ENCODE results near the gene C11orf21. TPM values are rescaled to one million over a fixed set of nuclear protein-coding genes. Genes with fewer than 3 reads are reported as not detected.
"Not testable (repeated sequence)": the region's sequence is repeated elsewhere in the genome, so short reads cannot be mapped to it uniquely, and the experiment has no call there.

C11orf21 gene
- total RNA-seq, 1 donor from 2014 or later, result 0.16 TPM

DNA sequence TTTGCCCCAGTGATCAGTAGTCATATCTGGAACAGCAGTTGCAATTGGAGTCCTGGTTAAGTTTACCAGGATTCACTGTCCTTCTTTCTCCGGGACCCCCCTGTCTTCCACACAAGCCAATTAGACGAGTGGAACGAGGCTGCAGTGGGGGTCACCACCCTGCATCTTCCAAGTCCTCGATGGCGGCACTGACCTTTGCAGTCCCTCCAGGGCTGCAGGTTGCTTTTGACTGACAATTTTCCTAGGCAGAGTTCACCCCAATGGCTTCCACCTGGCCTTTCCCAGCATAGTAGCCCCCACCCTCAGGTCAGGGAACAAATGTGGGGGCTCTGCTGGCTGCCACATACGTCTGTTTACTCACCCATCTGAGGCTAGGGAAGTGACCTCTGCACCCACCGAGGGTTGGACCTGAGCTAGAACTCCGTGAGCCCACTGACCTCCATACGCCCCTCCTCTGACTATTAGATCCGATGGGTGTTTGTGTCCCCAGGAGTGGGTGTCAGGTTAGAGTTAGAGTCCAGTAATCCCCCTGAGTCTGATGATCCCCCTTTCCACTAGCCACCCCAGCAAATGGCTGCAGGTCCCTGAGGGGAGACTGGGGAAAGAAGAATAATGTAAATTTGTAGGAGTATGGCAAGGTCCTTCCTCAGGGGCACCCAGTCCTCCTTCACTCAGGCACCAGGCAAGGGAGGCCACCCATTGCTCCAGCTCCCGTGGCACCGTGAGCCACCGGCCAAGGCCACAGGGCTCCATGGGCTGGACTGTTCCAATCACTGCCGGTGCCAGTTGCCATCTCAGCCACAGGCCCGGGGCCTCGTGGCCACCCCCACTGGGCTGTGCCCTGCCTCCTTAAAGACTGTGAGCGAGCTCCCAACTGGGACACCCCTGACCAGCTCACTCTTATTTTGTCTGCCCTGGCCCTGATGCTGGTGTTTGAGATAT lies 5.5 kb downstream of the C11orf21 start:
- DNase-seq, result no peak

DNA sequence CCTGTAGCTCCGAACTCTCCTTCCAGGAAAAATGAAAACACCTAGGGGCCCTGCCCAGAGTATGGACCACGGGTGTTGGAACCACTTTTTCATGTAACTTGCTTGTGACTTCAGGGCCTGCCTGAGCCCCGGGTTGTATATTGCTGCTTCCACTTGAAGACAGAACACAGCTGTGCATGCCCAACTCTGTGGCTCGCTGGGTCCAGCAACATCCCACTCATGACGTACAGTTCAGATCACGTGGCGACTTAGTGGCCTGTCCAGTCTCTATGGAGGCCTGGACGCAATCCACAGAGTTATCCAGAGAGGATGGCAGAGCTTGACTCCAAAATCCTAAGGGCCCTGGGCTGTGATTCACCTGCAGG lies 6.8 kb downstream of the C11orf21 start:
- DNase-seq, result no peak

DNA sequence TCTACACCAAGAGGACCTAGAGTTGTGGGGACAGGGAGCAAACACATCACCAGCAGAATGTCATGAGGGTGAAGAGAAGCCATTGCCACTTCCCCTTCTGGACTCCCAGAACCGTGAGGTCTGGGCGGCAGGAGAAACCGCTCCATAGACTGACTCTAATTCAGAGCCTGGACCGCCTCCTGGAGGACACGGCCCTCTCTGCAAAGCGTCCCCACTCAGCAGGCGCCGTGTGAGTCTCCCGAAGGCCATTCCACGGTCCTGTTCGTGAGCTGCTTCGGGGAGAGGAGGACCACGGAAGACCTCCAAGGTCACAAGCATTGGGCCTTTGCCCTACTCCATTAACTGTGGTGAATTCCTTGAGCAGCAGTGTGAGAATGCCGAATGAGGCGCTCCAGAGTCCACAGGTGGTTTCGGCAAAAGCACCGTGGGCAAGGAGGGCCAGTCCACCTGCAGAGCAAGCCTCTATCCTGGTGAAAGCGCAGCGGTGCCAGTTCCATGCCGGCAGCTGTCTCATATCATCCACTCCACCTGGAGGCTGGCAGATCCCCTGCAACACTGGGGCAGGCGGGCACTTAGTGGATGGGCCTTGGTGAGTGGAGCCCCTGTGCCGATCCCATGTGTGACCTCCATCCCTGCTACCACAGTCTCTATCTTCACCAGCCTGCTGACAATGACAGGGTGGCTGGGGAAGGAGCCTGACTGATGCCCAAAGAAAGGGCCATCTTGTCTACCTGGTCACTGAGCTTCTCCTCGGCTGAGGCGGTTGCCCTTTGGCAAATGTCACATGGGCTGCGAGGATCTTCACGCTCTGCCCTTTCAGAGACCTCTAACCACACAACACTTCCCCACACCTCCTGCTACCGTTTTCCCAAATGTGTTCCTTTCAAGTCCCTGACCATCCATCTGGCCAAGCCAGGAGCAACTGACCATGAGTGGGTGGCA lies 7.5 kb downstream of the C11orf21 start:
- no peak for DNase-seq

DNA sequence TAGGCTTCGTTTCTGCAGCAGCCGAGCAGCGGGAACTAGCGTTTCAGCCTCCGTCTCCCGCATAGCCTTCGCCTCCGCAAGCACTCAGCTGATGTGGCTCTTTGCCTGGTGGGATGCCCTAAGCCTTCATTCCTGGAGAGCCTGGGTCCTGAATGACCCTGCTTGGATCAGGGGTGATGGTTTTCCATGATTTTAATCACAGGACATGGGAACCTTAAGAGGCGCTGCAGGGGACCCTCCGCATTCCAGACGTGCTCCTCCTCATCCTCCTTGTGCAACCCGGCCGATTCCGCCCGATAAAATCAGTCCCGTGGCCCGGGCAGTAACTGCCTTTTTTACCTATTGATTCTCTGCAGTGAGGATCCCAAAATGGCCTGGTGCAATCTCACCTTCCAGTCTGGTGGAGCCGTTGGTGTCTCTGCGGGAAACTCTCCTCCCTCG lies 8.2 kb downstream of the C11orf21 start:
- DNase-seq, result no peak

DNA sequence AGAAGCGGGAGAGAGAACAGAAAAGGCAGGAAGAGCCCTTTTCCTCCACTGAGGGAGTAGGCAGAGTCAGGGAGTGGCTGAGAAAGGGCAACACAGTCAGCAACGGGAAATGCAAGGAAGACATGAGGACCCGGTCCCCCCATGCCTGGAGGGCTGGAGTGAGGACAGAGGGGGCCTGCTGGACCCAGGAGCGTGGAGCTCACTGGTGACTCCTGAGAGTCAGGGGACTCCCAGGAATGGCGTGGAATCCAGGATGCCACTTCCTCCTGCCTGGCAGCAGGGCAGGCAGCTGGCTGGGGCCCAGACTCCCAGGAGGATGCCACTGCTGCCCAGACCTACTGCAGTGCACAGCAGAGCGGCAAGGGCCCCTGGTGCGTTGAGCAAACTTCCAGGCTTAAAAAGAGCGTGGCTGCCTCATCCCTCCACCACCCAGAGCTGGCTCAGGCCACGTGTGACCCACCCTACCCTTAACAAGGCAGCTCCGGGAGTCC lies 11.3 kb downstream of the C11orf21 start:
- no peak for DNase-seq

DNA sequence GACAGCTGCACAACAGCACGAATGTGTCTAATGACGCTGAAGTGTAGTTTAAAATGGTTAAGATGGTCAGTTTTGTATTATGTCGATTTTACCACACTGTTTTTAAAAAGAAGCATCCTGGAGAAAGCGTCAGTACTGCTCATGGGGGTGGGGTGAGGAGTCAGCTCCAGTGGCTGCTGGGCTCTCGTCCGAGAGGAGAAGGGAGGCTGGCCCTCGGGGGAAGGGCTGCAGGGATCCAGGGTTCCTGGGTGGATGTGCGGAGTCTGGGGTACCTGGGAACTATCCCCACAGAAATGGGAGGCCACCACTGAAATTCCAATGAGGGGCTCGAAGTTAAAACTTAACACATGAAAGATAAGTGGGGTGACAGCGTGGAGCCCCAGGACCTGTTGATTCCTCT lies 11.9 kb downstream of the C11orf21 start:
- no peak for DNase-seq

DNA sequence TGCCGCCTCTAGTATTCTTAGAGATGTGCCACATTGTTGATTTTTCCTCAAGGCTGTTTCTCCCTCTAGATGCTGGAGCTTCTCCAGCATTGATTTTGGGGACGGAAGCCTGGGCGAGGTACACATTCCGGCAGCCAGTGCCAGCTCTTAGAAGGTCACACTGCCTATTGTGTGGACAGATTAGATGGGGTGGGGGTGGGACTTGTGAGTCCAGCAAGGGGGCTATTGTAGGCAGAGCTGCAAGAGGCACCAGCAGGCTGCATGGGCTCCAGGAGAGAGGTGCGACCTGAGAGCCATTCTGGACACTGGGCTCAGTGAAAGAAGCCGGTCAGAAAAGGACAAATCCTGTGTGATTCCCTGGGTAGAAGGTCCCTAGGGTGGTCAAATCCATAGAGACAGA lies 12.4 kb downstream of the C11orf21 start:
- no peak for DNase-seq

DNA sequence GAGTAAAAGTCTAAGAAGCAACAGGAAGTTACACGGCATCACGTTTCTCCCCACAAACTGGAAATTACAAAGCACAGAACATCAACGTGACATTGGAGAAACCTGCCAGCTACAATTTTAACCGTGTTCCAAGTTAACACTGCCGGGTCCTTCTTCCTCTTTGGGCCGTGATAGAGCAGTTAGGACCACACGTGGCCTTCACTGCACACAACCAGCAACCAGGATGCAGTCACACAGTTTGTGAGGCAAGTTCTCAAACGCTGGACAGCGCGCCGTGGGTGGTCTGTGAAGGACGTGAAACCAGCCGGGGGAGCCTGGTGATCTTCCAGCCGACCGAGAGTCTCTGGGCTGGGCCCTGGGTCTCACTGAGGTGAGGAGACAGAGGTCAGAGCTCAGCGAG lies 14.6 kb downstream of the C11orf21 start:
- no peak for DNase-seq

DNA sequence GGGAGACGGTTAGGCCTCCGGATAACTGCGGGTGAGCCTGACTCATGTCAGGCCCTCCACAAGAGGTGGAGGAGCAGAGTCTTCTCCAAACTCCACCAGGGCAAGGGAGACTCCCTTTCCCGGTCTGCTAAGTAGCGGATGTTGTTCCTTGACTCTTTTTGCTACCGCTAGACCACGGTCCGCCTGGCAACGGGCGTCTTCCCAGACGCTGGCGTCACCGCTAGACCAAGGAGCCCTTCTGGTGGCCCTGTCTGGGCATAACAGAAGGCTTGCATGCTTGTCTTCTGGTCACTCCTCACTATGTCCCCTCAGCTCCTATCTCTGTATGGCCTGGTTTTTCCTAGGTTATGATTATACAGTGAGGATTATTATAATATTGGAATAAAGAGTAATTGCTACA lies 15.4 kb downstream of the C11orf21 start:
- DNase-seq, result not testable (repeated sequence)

DNA sequence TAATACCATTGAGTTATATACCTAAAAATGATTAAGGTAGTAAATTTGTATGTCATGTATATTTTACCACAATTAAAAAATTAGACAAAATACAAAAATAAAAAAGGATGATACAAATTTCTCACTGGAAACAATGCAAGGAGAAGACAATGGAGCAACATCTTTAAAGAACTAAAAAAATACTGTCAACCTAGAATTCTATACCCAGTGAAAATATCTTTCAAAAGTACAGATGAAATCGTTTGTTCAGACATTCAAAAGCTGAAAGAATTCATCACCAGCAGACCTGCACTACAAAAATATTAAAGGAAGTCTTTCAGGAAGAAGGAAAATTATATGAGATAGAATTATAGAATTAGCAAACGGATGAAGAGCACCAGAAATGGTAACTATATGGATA lies 21.5 kb downstream of the C11orf21 start:
- no peak for DNase-seq

DNA sequence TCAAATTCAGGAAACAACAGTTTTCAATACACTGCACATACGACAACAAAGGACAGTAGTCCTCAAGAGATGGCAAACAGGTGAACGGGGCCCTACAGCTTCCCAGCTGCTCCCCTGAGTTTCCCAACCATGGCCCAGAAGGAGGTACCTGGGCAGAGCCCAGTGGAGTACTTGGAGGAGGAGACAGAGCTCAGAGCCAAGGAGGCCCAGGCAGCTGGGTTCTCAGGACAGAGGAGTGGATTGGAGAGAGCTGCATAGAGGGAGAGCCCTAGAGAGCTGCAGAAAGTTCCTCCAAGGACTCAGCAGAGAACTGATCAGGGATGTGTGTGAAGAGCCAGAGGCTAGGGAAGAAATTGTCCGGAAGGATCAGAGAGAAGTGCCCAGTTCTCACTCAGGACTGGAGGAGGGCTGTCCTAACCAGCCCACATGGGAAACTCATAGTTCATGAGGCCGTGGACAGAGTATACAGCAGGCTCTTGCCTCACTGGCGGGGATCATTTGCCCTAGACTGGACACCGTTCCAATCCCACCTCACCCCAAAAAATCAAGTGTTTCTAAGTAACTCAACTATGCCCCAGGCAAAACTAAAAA lies 23.7 kb downstream of the C11orf21 start:
- no peak for DNase-seq

DNA sequence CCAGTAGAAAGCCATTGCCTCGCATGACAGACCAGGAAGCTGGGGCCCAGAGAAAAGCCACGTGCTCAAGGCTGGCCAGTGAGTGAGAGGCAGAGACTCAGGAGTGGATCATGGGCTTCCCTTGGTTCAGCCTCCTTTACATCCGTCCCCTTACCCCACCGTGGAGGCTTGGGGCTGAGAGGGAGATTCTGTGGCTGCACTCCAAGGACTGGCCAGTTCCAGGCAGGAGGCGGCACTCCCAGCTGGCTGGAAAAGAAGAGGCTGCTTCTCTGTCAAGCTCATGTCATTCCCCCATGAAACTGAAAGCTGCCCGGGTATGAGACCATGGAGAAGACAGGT lies 24.7 kb downstream of the C11orf21 start:
- no peak for DNase-seq

DNA sequence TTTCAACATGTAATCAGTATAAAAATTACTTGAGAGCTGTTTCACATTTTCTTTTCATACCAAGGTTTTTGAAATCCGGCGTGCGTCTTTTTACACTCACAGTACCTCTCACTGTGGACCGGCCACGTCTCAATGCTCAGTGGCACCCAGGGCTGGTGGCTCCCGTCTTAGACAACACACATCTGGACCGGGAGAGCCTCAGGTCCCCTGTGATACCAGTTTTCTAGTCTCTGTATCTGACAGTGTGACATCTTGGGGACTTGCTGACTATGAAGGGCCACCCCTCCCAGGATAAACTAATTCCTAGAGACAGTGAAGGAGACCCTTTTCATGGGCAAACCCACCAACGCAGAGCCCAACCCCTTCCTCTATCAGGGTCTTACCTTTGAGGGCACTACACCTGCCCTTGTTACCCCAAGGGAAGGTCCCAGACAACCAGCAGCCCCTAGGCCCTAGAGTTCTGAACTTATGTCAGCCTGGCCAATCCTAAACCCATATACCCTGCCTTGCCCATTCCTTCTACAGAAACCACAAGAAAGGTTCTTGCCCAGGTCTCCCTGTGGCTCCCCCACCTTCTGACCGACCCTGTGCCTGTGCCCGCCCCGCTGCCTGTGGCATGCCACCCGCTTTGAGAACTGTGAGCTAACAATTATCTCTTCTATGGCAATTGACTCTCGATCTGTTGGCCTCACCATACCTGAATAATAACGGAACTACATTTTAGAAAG lies 25.3 kb downstream of the C11orf21 start:
- DNase-seq, result no peak

DNA sequence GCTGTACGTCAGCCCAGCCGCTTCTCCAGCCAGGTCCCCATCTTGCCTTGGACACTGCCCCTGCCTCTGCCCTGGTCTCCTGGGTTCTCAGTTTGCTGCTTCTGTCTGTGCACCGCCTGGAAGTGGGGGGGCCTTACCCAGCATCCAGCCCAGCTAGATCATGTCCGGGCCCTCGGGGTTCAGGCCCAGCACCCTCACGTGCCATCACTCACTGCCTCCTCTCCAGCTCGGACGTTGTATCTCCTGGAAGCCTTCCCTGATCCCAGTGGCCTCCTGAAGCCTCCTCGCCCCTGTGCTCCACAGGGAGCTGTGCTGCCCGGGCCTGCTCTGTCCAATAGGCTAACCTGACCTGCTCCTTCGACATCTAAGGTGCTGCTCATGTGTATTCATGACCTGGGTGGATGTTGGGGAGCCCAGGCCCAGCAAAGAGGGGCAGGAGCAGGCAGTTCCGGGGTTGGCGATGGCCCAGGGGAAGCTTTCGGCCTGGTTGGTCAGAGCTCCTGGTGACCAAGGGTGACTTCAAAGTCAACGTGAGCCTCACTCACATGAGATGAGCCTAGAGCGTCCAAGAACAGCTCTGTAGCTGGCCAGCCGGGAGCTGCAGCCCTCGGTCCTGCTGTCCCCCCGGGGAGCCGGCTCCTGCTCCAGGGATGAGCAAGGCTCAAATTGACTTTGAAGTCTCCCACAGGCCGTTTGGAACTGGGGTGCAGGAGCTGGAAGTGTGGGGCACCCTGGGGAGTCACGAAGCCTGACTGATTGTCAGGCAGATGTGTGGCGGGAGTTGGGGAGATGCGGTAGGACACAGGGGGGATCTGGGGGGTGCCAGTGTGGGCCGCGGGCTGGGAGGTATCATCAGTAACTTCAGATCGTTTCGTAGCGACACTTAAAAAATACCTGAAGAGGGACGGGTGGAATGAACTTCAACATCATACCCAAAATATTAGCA lies 26.1 kb downstream of the C11orf21 start:
- no peak for DNase-seq

DNA sequence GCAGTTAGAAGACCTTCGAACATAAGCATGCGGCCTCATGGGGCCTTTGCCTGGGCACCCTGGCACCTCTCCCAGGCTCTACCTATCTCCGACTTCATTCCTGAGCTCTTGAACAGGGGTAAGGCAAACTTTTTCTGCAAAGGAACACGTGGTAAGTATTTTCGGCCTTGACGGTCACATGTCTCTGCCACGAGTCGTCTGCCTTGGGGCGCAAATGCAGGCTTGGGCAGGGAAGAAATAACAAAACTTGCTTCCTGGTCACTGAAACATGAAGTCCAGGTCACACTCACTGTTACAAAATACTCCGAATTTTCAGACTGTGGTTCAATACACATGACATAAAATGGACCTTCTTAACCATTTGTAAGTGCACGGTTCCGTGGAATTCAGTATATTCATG lies 27.9 kb downstream of the C11orf21 start:
- DNase-seq, result no peak

DNA sequence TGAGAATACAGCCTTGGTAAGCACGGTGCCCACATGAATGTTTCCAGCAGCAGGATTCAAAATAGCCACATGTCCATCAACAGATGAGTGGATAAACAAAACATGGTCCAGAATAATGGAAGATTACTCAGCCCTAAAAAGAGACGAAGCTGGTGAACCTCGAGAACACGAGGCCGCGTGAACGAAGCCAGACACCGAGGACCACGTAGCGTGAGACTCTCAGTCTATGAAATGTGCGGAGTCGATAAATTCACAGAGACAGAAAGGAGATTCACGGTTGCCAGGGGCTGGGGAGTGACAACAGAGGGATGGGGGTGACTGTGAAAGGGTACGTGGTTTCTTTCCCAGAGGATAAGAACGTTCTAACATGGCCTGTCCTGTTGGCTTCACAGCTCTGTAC lies 28.4 kb downstream of the C11orf21 start:
- no peak for DNase-seq

DNA sequence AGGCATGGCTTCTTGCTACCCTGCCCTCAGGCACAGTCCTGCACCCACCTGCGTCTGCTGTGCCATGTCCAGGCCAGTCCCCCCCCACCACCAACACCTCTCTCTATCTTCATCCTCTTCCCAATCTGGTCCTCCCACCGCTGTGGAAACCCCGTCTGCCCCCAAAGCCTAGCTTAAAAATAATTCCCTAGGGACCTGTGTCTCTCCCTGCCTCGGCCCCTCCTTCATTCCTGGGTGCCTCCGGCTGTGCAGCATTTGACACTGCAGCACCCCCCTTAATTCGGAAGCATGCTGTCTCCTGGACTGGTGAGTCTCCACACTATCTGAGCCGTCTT lies 28.8 kb downstream of the C11orf21 start:
- no peak for DNase-seq

DNA sequence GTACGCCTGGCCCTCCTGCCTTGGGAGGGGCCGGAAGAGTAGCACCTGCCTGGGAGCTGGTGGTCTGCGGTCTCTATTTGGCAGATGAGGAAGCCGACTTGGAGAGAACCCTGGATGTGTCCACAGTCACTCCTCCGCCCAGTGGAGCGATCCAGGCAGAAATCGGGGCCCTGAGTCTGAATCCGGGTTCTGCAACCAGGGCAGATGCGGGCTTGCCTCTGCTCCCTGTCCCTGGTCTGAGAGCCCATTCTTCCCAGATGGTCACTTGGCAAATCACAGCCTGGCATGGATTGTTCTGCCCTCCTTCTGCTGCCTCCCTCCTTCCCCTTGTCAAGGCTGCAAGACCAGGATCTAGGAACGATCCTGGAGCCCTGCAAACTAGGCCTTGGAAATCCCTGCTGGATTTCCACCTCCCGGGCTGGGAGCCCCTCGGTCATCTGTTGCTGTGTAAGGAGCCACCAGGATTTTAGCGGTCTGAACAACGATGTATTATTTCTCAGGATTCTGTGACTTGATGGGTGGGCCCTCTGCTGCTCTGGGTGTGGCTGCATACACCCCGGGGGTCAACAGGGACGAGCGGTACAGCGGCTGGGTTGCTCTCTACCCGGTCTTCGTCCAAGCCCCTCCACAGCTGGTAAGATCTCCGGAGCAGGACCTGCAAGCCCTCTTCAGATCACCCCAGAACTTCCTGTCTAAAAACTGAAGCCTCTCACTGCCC lies 29.3 kb downstream of the C11orf21 start:
- no peak for DNase-seq

DNA sequence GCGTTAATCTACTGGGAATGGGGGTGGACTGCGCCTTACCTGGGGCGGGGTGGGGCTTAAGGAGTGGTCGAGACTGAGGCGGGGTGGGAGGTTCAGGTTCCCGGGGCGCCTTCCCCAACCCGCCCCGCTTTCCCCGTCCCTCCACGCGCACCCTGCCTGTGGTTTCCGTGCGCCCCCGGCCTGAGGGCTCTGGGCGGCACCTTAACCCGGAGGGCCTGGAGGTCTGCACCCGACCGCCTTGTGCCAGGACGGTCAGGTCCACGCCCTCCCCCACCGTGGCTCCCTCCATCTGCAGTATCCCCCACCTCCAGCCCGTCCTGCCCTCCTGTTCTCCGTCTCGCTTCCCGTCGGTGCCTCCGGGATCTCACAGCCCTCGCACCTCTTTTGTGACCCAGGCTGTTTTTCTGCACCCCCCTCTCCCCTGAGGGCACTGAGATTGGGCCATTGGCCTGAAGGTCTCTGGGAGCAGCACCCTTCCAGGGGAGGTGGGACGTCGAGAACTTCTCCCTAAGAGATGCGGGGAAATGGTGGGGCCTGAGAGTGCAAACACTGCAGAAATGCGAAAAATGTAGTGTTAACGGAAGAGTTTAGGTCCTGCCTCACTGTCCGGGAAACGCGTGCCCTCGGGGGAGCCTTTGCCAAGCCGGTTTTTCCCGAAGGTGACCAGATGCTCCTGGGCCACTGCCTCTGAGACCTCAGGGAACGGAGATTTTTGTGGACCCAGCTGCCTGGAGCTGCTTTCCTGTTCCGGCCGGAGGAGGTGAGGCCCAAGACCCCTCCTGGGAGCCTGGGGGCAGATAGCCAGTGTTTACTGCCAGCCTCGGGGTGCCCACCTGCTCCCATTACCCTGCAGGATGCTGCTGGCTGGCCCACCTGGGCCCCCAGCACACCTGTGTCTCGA lies 30.1 kb downstream of the C11orf21 start:
- DNase-seq, result no peak

DNA sequence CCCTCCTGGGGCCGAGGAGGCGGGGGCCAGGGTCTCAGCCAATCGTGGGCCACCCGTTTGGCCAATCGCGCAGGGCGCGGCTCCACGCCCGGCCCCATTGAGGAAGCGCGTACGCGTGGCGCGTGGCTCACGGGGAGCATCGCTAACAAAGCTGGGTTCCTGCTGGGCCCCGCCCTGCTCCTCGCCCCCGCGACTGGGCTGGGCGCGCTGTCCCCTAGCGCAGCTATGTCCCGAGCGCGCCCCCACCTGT lies 30.7 kb downstream of the C11orf21 start:
- no peak for DNase-seq

All from occipital lobe (tissue), 2 donors.